Measurements from ENCODE around the gene CACNB4. TPM values are rescaled to one million over a fixed set of nuclear protein-coding genes. Genes with fewer than 3 reads are reported as not detected.

Gene CACNB4
- total and polyA plus RNA-seq, 9 of the 15 experiments (the other 6 are each of a cell fraction or from before 2014, with no cell fraction given), result 0.01 to 0.20 (median 0.04) TPM; not detected in 1

GRCh38 chr2:152067823-152068222 lies 31.0 kb downstream of the CACNB4 start (continued):
- TF ChIP-seq FOXK2 (conservative IDR thresholded peaks at IDR 0.05 in 1 of 2, IDR thresholded peaks at IDR 0.05 in 1 of 2; ENCODE audit: low read depth in 2 of 2), result no peak

DNA sequence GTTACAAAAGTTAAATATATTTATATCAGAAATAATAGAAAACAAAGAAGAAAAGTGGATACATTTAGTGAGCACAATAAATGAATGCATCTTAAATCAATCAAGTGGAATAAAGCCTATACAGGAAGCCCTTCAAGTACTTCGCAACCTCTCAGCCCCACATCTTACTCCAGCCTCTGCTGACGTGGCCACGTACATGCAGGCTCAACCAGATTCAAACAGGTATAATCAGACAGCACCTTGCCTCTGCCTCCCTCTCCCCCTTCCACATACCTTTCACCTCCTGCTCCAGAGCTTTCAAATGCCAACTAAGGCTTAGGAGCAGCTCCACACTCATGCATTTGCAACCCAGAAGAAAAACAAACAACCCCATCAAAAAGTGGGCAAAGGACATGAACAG lies 32.9 kb downstream of the CACNB4 start:
- intact Hi-C loops (cut with micrococcal nuclease) (no loop called here), in situ Hi-C loops (cut with MboI) (loop anchor here (25.0 kb wide), 1 partner anchor 1446 kb away; no protein-coding TSS in a partner anchor)
- Histone ChIP-seq H3K9ac (ENCODE audit: insufficient read depth in 1 of 2, low read depth in 2 of 2, low read length in 2 of 2) (no peak overlapping the region), H3K79me2 (ENCODE audit: control insufficient read depth, insufficient read depth, low read length) (no peaks in the 10 kb centered on the region), H4K20me1 (replicated peaks; ENCODE audit: control insufficient read depth, insufficient read depth, low read length) (no peaks in the 10 kb centered on the region), H3K9me1 (ENCODE audit: control insufficient read depth, insufficient read depth, low read length) (no peaks in the 10 kb centered on the region), H3K36me3 (ENCODE audit: control insufficient read depth, insufficient read depth, low read length) (no peaks in the 10 kb centered on the region), H2AFZ (ENCODE audit: low read depth, low read length) (no peak overlapping the region), H3K27ac (ENCODE audit: extremely low read depth, low read depth, low read length) (no peak overlapping the region), H3K9me3 (replicated peaks; ENCODE audit: control insufficient read depth, insufficient read depth, low read depth, low read length) (no peaks in the 10 kb centered on the region), H3K4me3 (no peak overlapping the region), H3K27me3 (ENCODE audit: control insufficient read depth in 2 of 2, insufficient read depth in 2 of 2, low read length in 2 of 2) (peaks cover 3 to 9% of the 10 kb centered on the region in 2 experiments; a peak in 2 of 5 replicates), H3K4me2 (ENCODE audit: insufficient read depth, low read length) (no peak overlapping the region), H3K4me1 (replicated peaks in 1 of 2; ENCODE audit: control insufficient read depth in 2 of 2, insufficient read depth in 2 of 2, low read length in 2 of 2) (no peaks in the 10 kb centered on the region)
- WGBS (ENCODE audit: insufficient coverage, low coverage, missing lambda C conversion rate), result 5% methylated on average over 3 of the region's 3 CpGs
- DNase-seq (ENCODE audit: extremely low read depth in 1 of 4, low spot score in 3 of 4), result no peak
- ATAC-seq, result no peak
- FAIRE-seq, result no peak
- POLR2A ChIA-PET, result no interaction called here
- TF ChIP-seq HOXB6 (CRISPR knock-in tag; IDR thresholded peaks at IDR 0.05; ENCODE audit: borderline replicate concordance), result no peak
- TF ChIP-seq ZNF174 (CRISPR knock-in tag; IDR thresholded peaks at IDR 0.05), result no peak
- TF ChIP-seq KDM1A (IDR thresholded peaks at IDR 0.05), result no peak
- no peak for TF ChIP-seq ZNF134 (CRISPR knock-in tag; conservative IDR thresholded peaks at IDR 0.05)
- no peak for TF ChIP-seq MEIS2 (IDR thresholded peaks at IDR 0.05; ENCODE audit: partially characterized antibody)
- no peak for TF ChIP-seq WHSC1 (IDR thresholded peaks at IDR 0.05; ENCODE audit: low read length)
- no peak for TF ChIP-seq NUFIP1 (IDR thresholded peaks at IDR 0.05; ENCODE audit: partially characterized antibody)
- TF ChIP-seq, protein P1, sequence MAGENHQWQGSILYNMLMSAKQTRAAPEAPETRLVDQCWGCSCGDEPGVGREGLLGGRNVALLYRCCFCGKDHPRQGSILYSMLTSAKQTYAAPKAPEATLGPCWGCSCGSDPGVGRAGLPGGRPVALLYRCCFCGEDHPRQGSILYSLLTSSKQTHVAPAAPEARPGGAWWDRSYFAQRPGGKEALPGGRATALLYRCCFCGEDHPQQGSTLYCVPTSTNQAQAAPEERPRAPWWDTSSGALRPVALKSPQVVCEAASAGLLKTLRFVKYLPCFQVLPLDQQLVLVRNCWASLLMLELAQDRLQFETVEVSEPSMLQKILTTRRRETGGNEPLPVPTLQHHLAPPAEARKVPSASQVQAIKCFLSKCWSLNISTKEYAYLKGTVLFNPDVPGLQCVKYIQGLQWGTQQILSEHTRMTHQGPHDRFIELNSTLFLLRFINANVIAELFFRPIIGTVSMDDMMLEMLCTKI (IDR thresholded peaks at IDR 0.05; ENCODE audit: partially characterized antibody), result no peak
- no peak for TF ChIP-seq CCAR2 (IDR thresholded peaks at IDR 0.05; ENCODE audit: low read depth, low read length)
- no peak for TF ChIP-seq IRF1 (CRISPR knock-in tag; IDR thresholded peaks at IDR 0.05; ENCODE audit: borderline replicate concordance)
- TF ChIP-seq TCF3 (CRISPR knock-in tag; IDR thresholded peaks at IDR 0.05), result no peak
- TF ChIP-seq RCOR1 (IDR thresholded peaks at IDR 0.05; ENCODE audit: borderline replicate concordance in 1 of 2, low read depth in 2 of 2, low read length in 2 of 2), result no peak
- BruUV-seq (replicated peaks), result no TSS peak
- CTCF ChIA-PET (ENCODE audit: low intra/inter-chr PET ratio), result no interaction called here

Data from K562 (cell line).